ENCODE results near the gene SDSL.

Gene SDSL

DNA sequence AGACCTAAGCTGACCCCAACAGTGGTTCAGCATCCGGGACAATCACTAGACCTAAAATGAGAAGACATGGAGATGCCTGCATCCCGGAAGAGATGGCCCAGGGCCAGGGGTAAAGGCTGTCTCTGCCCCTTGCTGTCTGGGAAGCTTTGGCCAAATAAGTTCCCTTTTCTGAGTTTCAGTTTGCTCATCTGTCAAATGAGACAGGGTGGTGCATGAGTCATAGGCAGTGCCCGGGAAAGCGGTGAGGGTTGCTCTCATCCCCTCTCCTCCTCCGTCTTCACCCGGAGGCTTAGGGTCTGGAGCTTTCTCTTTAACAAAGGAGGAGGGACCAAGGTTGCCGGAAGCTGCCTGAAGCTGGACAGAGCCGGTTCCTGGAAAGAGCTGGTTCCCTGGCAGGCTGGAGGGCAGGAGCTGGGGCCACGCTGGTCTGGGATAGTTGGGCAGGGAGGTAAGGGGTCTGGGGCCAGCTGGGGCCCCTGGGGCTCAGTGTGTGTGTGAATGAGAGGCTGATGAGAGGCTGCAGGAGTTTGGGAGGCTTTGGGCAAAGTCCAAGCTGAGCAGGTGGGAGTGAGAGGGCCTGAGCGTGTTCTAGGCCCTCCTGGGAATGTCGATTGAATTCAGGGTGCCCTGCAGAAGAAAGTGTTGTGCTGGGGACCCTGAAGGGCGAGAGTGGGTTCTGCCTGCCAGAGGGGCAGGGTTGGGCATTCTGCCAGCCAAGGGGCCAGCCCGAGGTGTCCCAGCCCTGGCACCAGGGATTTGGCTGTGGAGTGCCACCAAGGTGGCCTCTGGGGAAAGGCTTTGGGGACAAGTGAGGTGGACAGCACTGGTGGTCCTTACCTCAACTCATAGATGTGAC is at the start of gene SDSL:
SDSL (plus strand) TSS at position 351 of the 856 bp plus-strand sequence. CDS start 5,603 bp downstream, outside the sequence.
- Histone ChIP-seq H3K27me3 (ENCODE audit: insufficient read depth, low read length) (no peaks in the 10 kb centered on the region), H3K9me3 (ENCODE audit: low read length) (no peaks in the 10 kb centered on the region), H3K36me3 (ENCODE audit: insufficient read depth, low read length) (peaks cover 5% of the 10 kb centered on the region), H2AFZ (ENCODE audit: low read depth, low read length) (peak within 1 kb of the TSS; percentile 11), H3K4me1 (ENCODE audit: insufficient read depth, low read length) (peaks cover 14% of the 10 kb centered on the region), H3K4me3 (ENCODE audit: low read length) (peak within 1 kb of the TSS; percentile 70)

DNA sequence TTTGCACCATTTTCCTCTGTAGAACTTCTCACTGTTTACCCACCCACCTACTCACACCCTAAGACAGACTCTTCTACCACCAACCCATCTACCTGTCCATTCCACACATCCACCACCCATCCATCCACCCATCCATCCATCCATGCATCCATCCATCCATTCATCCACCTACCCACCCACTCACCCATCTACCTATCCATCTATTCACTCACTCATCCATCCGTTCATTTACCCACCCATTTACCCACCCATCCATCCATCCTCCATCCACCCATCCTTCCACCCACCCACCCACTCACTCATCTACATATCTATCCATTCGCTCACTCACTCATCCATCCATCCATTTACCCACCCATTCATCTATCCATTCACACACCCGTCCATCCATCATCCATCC is 48.7 kb upstream of the SDSL start:
- H3K4me3 ChIP-seq (ENCODE audit: low read length) = no peak overlapping the region
- H3K36me3 ChIP-seq (ENCODE audit: insufficient read depth, low read length) = peaks cover 39% of the 10 kb centered on the region
- no peaks in the 10 kb centered on the region for H3K4me1 ChIP-seq (ENCODE audit: insufficient read depth, low read length)
- H2AFZ ChIP-seq (ENCODE audit: low read depth, low read length) = no peak overlapping the region
- H3K9me3 ChIP-seq (ENCODE audit: low read length) = no peaks in the 10 kb centered on the region
- no peaks in the 10 kb centered on the region for H3K27me3 ChIP-seq (ENCODE audit: insufficient read depth, low read length)

DNA sequence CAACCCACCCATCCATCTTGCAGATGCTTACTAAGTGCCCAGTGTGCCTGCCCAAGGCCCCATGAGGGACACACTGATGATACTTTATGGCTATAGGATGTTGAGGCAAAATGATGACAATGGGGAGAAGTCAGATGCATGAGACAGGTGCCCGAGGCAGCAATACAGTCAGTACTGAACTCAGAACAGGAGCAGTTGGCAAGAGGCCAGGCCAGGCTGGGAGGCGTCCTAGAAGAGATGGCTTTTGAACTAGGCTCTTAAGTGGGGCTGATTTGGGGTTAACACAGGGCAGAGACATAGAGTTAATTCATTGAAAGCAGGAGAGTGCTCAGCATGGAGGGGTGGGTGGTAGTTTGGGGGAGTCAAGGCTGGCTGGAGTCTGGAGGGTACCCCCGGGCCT is 48.2 kb upstream of the SDSL start:
- H3K4me1 ChIP-seq (ENCODE audit: insufficient read depth, low read length) = no peaks in the 10 kb centered on the region
- no peak overlapping the region for H3K4me3 ChIP-seq (ENCODE audit: low read length)
- H3K36me3 ChIP-seq (ENCODE audit: insufficient read depth, low read length) = peaks cover 39% of the 10 kb centered on the region
- H2AFZ ChIP-seq (ENCODE audit: low read depth, low read length) = no peak overlapping the region
- H3K27me3 ChIP-seq (ENCODE audit: insufficient read depth, low read length) = no peaks in the 10 kb centered on the region
- H3K9me3 ChIP-seq (ENCODE audit: low read length) = no peaks in the 10 kb centered on the region

GRCh38 chr12:113374823-113375428 is 47.3 kb upstream of the SDSL start:
- Histone ChIP-seq H3K36me3 (ENCODE audit: insufficient read depth, low read length) (peaks cover 37% of the 10 kb centered on the region), H3K27me3 (ENCODE audit: insufficient read depth, low read length) (no peaks in the 10 kb centered on the region), H3K4me1 (ENCODE audit: insufficient read depth, low read length) (no peaks in the 10 kb centered on the region)

GRCh38 chr12:113378291-113378690 is 43.9 kb upstream of the SDSL start:
- peaks cover 13% of the 10 kb centered on the region for H3K4me1 ChIP-seq (ENCODE audit: insufficient read depth, low read length)
- peaks cover 30% of the 10 kb centered on the region for H3K36me3 ChIP-seq (ENCODE audit: insufficient read depth, low read length)
- H3K27me3 ChIP-seq (ENCODE audit: insufficient read depth, low read length) = no peaks in the 10 kb centered on the region
- no peak overlapping the region for H2AFZ ChIP-seq (ENCODE audit: low read depth, low read length)
- no peaks in the 10 kb centered on the region for H3K9me3 ChIP-seq (ENCODE audit: low read length)
- H3K4me3 ChIP-seq (ENCODE audit: low read length) = no peak overlapping the region

More at GRCh38 chr12:113374823-113375428, 47.3 kb upstream of the SDSL start:
- Histone ChIP-seq H3K9me3 (ENCODE audit: low read length) (no peaks in the 10 kb centered on the region), H3K4me3 (ENCODE audit: low read length) (no peak overlapping the region), H2AFZ (ENCODE audit: low read depth, low read length) (no peak overlapping the region)

DNA sequence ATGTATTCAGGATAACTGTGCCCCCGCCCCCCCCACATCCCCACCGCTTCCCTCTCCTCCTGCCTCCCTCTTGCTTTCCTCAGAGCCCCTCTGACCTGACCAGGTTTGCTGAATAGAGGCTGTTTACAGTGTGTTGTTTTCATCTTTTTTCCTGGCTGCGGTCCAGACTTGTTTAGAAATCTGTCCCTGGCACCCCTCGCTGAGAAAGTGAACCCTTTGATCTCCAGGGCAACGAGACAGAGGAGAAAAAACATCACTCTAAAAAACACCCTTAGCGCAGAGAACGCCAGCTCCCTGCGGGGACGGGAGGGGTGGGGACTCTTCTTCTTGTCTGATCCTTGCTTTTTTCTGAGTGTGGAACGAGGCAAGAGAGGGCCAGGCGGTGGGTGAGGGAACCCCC is 41.0 kb upstream of the SDSL start:
- Histone ChIP-seq H3K27me3 (ENCODE audit: insufficient read depth, low read length) (no peaks in the 10 kb centered on the region), H2AFZ (ENCODE audit: low read depth, low read length) (no peak overlapping the region), H3K4me3 (ENCODE audit: low read length) (no peak overlapping the region)

GRCh38 chr12:113382206-113382605 is 40.0 kb upstream of the SDSL start:
- H3K36me3 ChIP-seq (ENCODE audit: insufficient read depth, low read length) = peaks cover 30% of the 10 kb centered on the region

More for the DNA sequence above, 41.0 kb upstream of the SDSL start:
- H3K9me3 ChIP-seq (ENCODE audit: low read length) = no peaks in the 10 kb centered on the region
- peaks cover 13% of the 10 kb centered on the region for H3K4me1 ChIP-seq (ENCODE audit: insufficient read depth, low read length)
- H3K36me3 ChIP-seq (ENCODE audit: insufficient read depth, low read length) = peaks cover 31% of the 10 kb centered on the region

GRCh38 chr12:113384778-113385177 is 37.4 kb upstream of the SDSL start:
- peaks cover 13% of the 10 kb centered on the region for H3K4me1 ChIP-seq (ENCODE audit: insufficient read depth, low read length)
- no peak overlapping the region for H3K4me3 ChIP-seq (ENCODE audit: low read length)
- peaks cover 48% of the 10 kb centered on the region for H3K36me3 ChIP-seq (ENCODE audit: insufficient read depth, low read length)
- no peaks in the 10 kb centered on the region for H3K9me3 ChIP-seq (ENCODE audit: low read length)
- H3K27me3 ChIP-seq (ENCODE audit: insufficient read depth, low read length) = no peaks in the 10 kb centered on the region
- H2AFZ ChIP-seq (ENCODE audit: low read depth, low read length) = no peak overlapping the region

More at GRCh38 chr12:113382206-113382605, 40.0 kb upstream of the SDSL start:
- no peaks in the 10 kb centered on the region for H3K27me3 ChIP-seq (ENCODE audit: insufficient read depth, low read length)
- H3K9me3 ChIP-seq (ENCODE audit: low read length) = no peaks in the 10 kb centered on the region
- H3K4me1 ChIP-seq (ENCODE audit: insufficient read depth, low read length) = peaks cover 13% of the 10 kb centered on the region
- H3K4me3 ChIP-seq (ENCODE audit: low read length) = no peak overlapping the region
- no peak overlapping the region for H2AFZ ChIP-seq (ENCODE audit: low read depth, low read length)

DNA sequence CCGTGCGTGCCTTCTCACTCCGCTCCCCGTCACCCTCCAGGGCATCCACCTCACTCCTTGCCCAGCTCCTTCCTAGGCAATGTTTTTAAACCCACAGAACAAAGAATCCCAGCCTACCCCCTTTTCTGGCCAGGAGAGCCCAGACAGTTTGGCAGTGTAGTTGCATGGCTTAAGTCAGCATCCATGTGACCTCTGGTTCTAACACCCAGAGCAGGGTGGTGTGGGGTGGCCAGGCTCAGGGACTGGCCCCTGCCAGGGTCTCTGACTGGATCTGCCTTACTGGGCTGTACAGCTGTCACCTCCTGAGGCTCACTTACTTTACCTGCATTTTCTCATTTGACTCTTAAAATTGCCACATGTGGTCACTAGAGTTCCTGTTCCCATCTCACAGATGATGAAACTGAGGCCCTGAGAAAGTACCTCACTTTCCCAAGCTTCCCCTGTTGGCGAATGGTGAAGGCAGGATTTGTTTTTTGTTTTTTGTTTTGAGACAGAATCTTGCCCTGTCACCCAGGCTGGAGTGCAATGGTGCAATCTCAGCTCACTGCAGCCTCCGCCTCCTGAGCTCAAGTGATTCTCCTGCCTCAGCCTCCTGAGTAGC is 36.8 kb upstream of the SDSL start:
- H2AFZ ChIP-seq (ENCODE audit: low read depth, low read length) = no peak overlapping the region
- H3K9me3 ChIP-seq (ENCODE audit: low read length) = no peaks in the 10 kb centered on the region
- no peaks in the 10 kb centered on the region for H3K27me3 ChIP-seq (ENCODE audit: insufficient read depth, low read length)
- peaks cover 52% of the 10 kb centered on the region for H3K36me3 ChIP-seq (ENCODE audit: insufficient read depth, low read length)
- H3K4me3 ChIP-seq (ENCODE audit: low read length) = no peak overlapping the region
- peaks cover 12% of the 10 kb centered on the region for H3K4me1 ChIP-seq (ENCODE audit: insufficient read depth, low read length)

- H2AFZ ChIP-seq (ENCODE audit: low read depth, low read length) = no peak overlapping the region
- no peaks in the 10 kb centered on the region for H3K9me3 ChIP-seq (ENCODE audit: low read length)
- no peak overlapping the region for H3K4me3 ChIP-seq (ENCODE audit: low read length)
- H3K4me1 ChIP-seq (ENCODE audit: insufficient read depth, low read length) = no peaks in the 10 kb centered on the region
- H3K27me3 ChIP-seq (ENCODE audit: insufficient read depth, low read length) = no peaks in the 10 kb centered on the region
- H3K36me3 ChIP-seq (ENCODE audit: insufficient read depth, low read length) = peaks cover 54% of the 10 kb centered on the region
These were observed 35.2 kb upstream of the SDSL start for GRCh38 chr12:113386866-113387566.

DNA sequence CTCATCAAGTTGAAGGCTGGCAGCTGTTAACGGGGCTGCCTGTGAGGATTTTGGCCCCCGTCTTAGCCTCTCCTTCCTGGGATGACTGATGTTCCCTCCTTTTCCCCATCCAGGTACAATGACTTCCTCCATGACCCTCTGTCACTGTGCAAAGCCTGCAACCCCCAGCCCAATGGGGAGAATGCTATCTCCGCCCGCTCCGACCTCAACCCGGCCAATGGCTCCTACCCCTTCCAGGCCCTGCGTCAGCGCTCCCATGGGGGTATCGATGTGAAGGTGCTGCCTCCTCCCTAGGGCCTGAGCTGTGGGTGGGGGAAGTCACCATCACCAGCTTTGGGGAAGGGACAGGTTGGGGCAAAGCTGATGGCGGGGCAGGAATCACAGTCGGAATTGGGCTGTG is 34.5 kb upstream of the SDSL start:
- Histone ChIP-seq H3K36me3 (ENCODE audit: insufficient read depth, low read length) (peaks cover 54% of the 10 kb centered on the region), H3K9me3 (ENCODE audit: low read length) (no peaks in the 10 kb centered on the region), H3K4me1 (ENCODE audit: insufficient read depth, low read length) (no peaks in the 10 kb centered on the region), H2AFZ (ENCODE audit: low read depth, low read length) (no peak overlapping the region), H3K4me3 (ENCODE audit: low read length) (no peak overlapping the region), H3K27me3 (ENCODE audit: insufficient read depth, low read length) (no peaks in the 10 kb centered on the region)

DNA sequence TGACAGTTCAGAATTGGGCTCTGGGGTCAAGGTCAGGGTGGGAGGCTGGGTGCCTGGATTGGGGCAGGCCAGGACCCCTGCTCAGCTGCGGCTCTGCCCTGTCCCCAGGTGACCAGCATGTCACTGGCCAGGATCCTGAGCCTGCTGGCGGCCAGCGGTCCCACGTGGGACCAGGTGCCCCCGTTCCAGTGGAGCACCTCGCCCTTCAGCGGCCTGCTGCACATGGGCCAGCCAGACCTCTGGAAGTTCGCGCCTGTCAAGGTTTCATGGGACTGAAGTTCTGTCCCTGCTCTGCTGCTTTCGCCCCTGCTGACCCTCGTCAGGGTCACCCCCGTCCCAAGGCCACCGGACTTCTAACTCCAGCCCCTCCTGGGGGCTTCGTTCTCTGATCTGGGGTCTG is 33.8 kb upstream of the SDSL start:
- H2AFZ ChIP-seq (ENCODE audit: low read depth, low read length) = no peak overlapping the region
- no peak overlapping the region for H3K4me3 ChIP-seq (ENCODE audit: low read length)
- H3K9me3 ChIP-seq (ENCODE audit: low read length) = peaks cover 3% of the 10 kb centered on the region
- no peaks in the 10 kb centered on the region for H3K4me1 ChIP-seq (ENCODE audit: insufficient read depth, low read length)
- H3K36me3 ChIP-seq (ENCODE audit: insufficient read depth, low read length) = peaks cover 51% of the 10 kb centered on the region
- no peaks in the 10 kb centered on the region for H3K27me3 ChIP-seq (ENCODE audit: insufficient read depth, low read length)
